ENCODE results near the gene PLEKHO1. TPM values are rescaled to one million over a fixed set of nuclear protein-coding genes. Genes with fewer than 3 reads are reported as not detected.

Gene PLEKHO1
- total RNA-seq, 5 donors from 2014 or later (not counting 1 experiment from before 2014, with no cell fraction given), result 68.9 to 183 (median 154) TPM

DNA sequence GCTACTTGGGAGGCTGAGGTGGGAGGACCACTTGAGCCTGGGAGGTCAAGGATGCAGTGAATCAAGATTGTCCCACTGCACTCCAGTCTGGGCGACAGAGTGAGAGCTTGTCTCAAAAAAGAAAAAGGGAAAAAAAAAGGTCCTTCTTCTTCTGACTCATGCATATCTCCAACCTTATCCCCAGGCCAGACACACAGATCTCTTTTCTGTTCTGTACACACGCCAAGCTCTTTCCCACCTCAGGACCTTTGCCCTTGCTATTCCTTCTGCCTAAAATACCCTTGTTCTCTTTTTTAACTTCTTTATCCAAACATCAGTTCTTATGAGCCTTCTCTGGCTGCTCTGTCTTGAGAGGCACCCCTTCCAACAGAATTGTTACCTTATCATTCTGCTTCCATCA is 22.1 kb downstream of the PLEKHO1 start:
- CTCF ChIA-PET, result interaction anchor here (0.6 to 3.2 kb wide), 3 partner anchors 9 to 15 kb away, joined by 3 to 12 read pairs (median 5); no protein-coding TSS in a partner anchor
- no peaks in the 10 kb centered on the region for H3K4me1 Mint-ChIP-seq
- no peaks in the 10 kb centered on the region for H3K9me3 Mint-ChIP-seq
- no peak overlapping the region for H3K27ac ChIP-seq (ENCODE audit: low read length)
- no peaks in the 10 kb centered on the region for H3K9me3 ChIP-seq
- no peak overlapping the region for H3K27ac Mint-ChIP-seq
- no peaks in the 10 kb centered on the region for H3K4me1 ChIP-seq (ENCODE audit: control insufficient read depth in 1 of 2, extremely low read depth in 1 of 2, insufficient read depth in 2 of 2, low read length in 2 of 2)
- H3K27me3 Mint-ChIP-seq, result peaks cover 1 to 4% of the 10 kb centered on the region in 2 donors
- H3K36me3 Mint-ChIP-seq, result no peaks in the 10 kb centered on the region
- H3K4me3 ChIP-seq (ENCODE audit: control insufficient read depth in 1 of 2, extremely low read depth in 1 of 2, low read length in 1 of 2), result no peak overlapping the region
- no peaks in the 10 kb centered on the region for H3K36me3 ChIP-seq (ENCODE audit: control insufficient read depth in 2 of 2, extremely low read depth in 1 of 2, insufficient read depth in 1 of 2, low read length in 1 of 2)
- no peak overlapping the region for H3K4me3 Mint-ChIP-seq
- POLR2A ChIA-PET, result no interaction called here
- H3K27me3 ChIP-seq (replicated peaks in 1 of 2; ENCODE audit: control insufficient read depth in 2 of 2, extremely low read depth in 1 of 2, insufficient read depth in 2 of 2, low read length in 1 of 2), result peaks cover 0 to 3% of the 10 kb centered on the region in 2 experiments
- 83% methylated on average over 1 of the region's 2 CpGs for WGBS (ENCODE audit: insufficient coverage)
- ATAC-seq (replicated peaks in 1 of 4) (no peak), DNase-seq (no peak)

- Mint-ChIP-seq H3K9me3 (no peaks in the 10 kb centered on the region), H3K27me3 (peaks cover 1 to 4% of the 10 kb centered on the region in 2 donors), H3K4me3 (no peak overlapping the region), H3K27ac (no peak overlapping the region), H3K36me3 (no peaks in the 10 kb centered on the region), H3K4me1 (no peaks in the 10 kb centered on the region)
- ChIA-PET CTCF (no interaction called here), POLR2A (no interaction called here)
- H3K27me3 ChIP-seq (replicated peaks in 1 of 2; ENCODE audit: control insufficient read depth in 2 of 2, extremely low read depth in 1 of 2, insufficient read depth in 2 of 2, low read length in 1 of 2), result peaks cover 0 to 3% of the 10 kb centered on the region in 2 experiments
- H3K4me3 ChIP-seq (ENCODE audit: control insufficient read depth in 1 of 2, extremely low read depth in 1 of 2, low read length in 1 of 2), result no peak overlapping the region
- H3K36me3 ChIP-seq (ENCODE audit: control insufficient read depth in 2 of 2, extremely low read depth in 1 of 2, insufficient read depth in 1 of 2, low read length in 1 of 2), result no peaks in the 10 kb centered on the region
- 88% methylated on average over 6 of the region's 7 CpGs for WGBS (ENCODE audit: insufficient coverage)
- DNase-seq (no peak), ATAC-seq (replicated peaks in 1 of 4) (no peak)
- H3K27ac ChIP-seq (ENCODE audit: low read length), result no peak overlapping the region
- H3K4me1 ChIP-seq (ENCODE audit: control insufficient read depth in 1 of 2, extremely low read depth in 1 of 2, insufficient read depth in 2 of 2, low read length in 2 of 2), result no peaks in the 10 kb centered on the region
- no peaks in the 10 kb centered on the region for H3K9me3 ChIP-seq
These were observed 23.4 kb downstream of the PLEKHO1 start for GRCh38 chr1:150173141-150173585.

DNA sequence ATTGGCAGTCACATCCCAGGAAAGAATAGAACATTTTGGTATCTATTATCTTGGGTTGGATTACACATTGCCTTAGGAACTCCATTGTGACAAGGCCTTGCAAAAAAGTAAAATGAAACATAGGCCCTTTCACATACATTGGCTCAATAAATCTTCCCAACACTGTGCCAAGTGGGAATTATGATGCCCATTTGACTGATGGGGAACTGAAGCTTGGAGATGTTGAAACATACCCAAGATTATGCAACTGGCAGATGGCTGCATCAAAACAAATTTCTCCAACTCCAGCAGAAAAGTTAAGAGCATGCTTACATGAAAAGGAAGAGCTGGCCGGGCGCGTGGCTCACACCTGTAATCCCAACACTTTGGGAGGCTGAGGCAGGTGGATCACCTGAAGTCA is 26.9 kb downstream of the PLEKHO1 start:
- ChIA-PET CTCF (interaction anchor here in 1 of 2 donors (0.7 to 1.1 kb wide), 2 partner anchors 10 to 482 kb away, joined by 3 to 4 read pairs; no protein-coding TSS in a partner anchor), POLR2A (interaction anchor here in 1 of 2 donors (0.6 kb wide), 1 partner anchor 243 kb away, joined by 5 read pairs; no protein-coding TSS in a partner anchor)
- H3K27ac ChIP-seq (ENCODE audit: low read length), result no peak overlapping the region
- Mint-ChIP-seq H3K27ac (no peak overlapping the region), H3K36me3 (no peaks in the 10 kb centered on the region), H3K27me3 (peaks cover 1 to 4% of the 10 kb centered on the region in 2 donors), H3K4me1 (no peaks in the 10 kb centered on the region), H3K9me3 (no peaks in the 10 kb centered on the region), H3K4me3 (no peak overlapping the region)
- DNase-seq, result no peak
- no CpG with 5 or more reads among the region's 3 CpGs for WGBS (ENCODE audit: insufficient coverage)
- H3K4me1 ChIP-seq (ENCODE audit: control insufficient read depth in 1 of 2, extremely low read depth in 1 of 2, insufficient read depth in 2 of 2, low read length in 2 of 2), result no peaks in the 10 kb centered on the region
- no peaks in the 10 kb centered on the region for H3K36me3 ChIP-seq (ENCODE audit: control insufficient read depth in 2 of 2, extremely low read depth in 1 of 2, insufficient read depth in 1 of 2, low read length in 1 of 2)
- no peaks in the 10 kb centered on the region for H3K9me3 ChIP-seq
- H3K27me3 ChIP-seq (replicated peaks in 1 of 2; ENCODE audit: control insufficient read depth in 2 of 2, extremely low read depth in 1 of 2, insufficient read depth in 2 of 2, low read length in 1 of 2), result peaks cover 0 to 3% of the 10 kb centered on the region in 2 experiments
- no peak for ATAC-seq (replicated peaks in 1 of 4)
- H3K4me3 ChIP-seq (ENCODE audit: control insufficient read depth in 1 of 2, extremely low read depth in 1 of 2, low read length in 1 of 2), result no peak overlapping the region

GRCh38 chr1:150178548-150178947 is 28.8 kb downstream of the PLEKHO1 start:
- no peak overlapping the region for H3K27ac Mint-ChIP-seq
- Histone ChIP-seq H3K27me3 (replicated peaks in 1 of 2; ENCODE audit: control insufficient read depth in 2 of 2, extremely low read depth in 1 of 2, insufficient read depth in 2 of 2, low read length in 1 of 2) (no peaks in the 10 kb centered on the region), H3K9me3 (no peaks in the 10 kb centered on the region), H3K27ac (ENCODE audit: low read length) (no peak overlapping the region), H3K4me3 (ENCODE audit: control insufficient read depth in 1 of 2, extremely low read depth in 1 of 2, low read length in 1 of 2) (no peak overlapping the region), H3K36me3 (ENCODE audit: control insufficient read depth in 2 of 2, extremely low read depth in 1 of 2, insufficient read depth in 1 of 2, low read length in 1 of 2) (no peaks in the 10 kb centered on the region), H3K4me1 (ENCODE audit: control insufficient read depth in 1 of 2, extremely low read depth in 1 of 2, insufficient read depth in 2 of 2, low read length in 2 of 2) (no peaks in the 10 kb centered on the region)
- CTCF ChIA-PET, result interaction anchor here (0.8 to 1.0 kb wide), 2 partner anchors 8 to 9 kb away, joined by 3 read pairs; no protein-coding TSS in a partner anchor
- no peaks in the 10 kb centered on the region for H3K27me3 Mint-ChIP-seq
- H3K4me3 Mint-ChIP-seq, result no peak overlapping the region
- H3K4me1 Mint-ChIP-seq, result no peaks in the 10 kb centered on the region
- no peak for DNase-seq
- no peaks in the 10 kb centered on the region for H3K9me3 Mint-ChIP-seq
- POLR2A ChIA-PET, result interaction anchor here (0.6 to 1.0 kb wide), 3 partner anchors 10 to 274 kb away, joined by 3 to 16 read pairs (median 9); no protein-coding TSS in a partner anchor
- no peak for ATAC-seq (replicated peaks in 1 of 4)
- H3K36me3 Mint-ChIP-seq, result no peaks in the 10 kb centered on the region

DNA sequence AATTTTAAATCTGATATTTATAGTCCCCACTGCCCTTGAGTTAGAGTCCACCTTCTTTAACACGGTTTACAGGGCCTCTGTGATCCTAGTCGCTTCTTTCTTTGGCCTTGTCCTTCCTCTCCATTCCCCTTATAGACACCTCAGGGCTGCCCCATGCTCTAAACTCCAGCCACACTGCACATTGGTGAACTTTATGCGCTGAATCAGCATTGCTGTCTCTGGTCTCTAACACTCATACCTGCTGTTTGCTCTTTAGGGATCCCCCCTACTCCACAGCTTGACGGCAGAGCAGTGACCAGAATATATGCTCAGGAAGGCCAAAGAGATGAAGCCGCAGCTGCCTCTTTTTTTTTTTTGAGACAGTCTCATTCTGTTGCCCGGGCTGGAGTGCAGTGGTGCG is 30.2 kb downstream of the PLEKHO1 start:
- ChIA-PET POLR2A (no interaction called here), CTCF (no interaction called here)
- ATAC-seq (replicated peaks in 1 of 4) (no peak), DNase-seq (no peak)
- Histone ChIP-seq H3K4me3 (ENCODE audit: control insufficient read depth in 1 of 2, extremely low read depth in 1 of 2, low read length in 1 of 2) (no peak overlapping the region), H3K9me3 (no peaks in the 10 kb centered on the region), H3K27me3 (replicated peaks in 1 of 2; ENCODE audit: control insufficient read depth in 2 of 2, extremely low read depth in 1 of 2, insufficient read depth in 2 of 2, low read length in 1 of 2) (no peaks in the 10 kb centered on the region), H3K36me3 (ENCODE audit: control insufficient read depth in 2 of 2, extremely low read depth in 1 of 2, insufficient read depth in 1 of 2, low read length in 1 of 2) (no peaks in the 10 kb centered on the region), H3K4me1 (ENCODE audit: control insufficient read depth in 1 of 2, extremely low read depth in 1 of 2, insufficient read depth in 2 of 2, low read length in 2 of 2) (no peaks in the 10 kb centered on the region), H3K27ac (ENCODE audit: low read length) (no peak overlapping the region)
- no peaks in the 10 kb centered on the region for H3K36me3 Mint-ChIP-seq
- H3K27ac Mint-ChIP-seq, result no peak overlapping the region
- no peaks in the 10 kb centered on the region for H3K27me3 Mint-ChIP-seq
- no peaks in the 10 kb centered on the region for H3K4me1 Mint-ChIP-seq
- H3K4me3 Mint-ChIP-seq, result no peak overlapping the region
- no peaks in the 10 kb centered on the region for H3K9me3 Mint-ChIP-seq
- WGBS (ENCODE audit: insufficient coverage), result 87% methylated on average over 5 of the region's 7 CpGs

DNA sequence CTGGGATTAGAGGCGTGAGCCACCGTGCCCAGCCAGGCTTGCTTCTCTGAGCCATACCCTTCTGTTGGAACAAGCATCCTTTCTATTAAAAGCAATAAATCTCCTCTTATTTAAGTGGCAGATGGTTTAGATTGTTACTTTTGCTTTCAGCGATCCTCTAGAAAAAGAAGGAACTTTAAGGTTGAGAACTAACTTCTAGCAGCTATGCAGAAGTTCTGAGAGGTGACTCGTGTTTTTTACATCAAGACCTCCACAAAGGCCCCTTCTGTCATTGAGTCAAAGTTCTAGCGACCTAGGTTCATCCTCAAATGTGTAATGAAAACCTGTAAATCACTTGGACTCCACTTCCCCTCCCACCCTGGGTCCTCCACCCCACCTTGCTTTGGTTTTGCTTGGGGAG is 30.8 kb downstream of the PLEKHO1 start:
- Mint-ChIP-seq H3K9me3 (no peaks in the 10 kb centered on the region), H3K4me1 (no peaks in the 10 kb centered on the region), H3K27ac (no peak overlapping the region), H3K27me3 (no peaks in the 10 kb centered on the region), H3K4me3 (no peak overlapping the region), H3K36me3 (no peaks in the 10 kb centered on the region)
- Histone ChIP-seq H3K4me1 (ENCODE audit: control insufficient read depth in 1 of 2, extremely low read depth in 1 of 2, insufficient read depth in 2 of 2, low read length in 2 of 2) (no peaks in the 10 kb centered on the region), H3K4me3 (ENCODE audit: control insufficient read depth in 1 of 2, extremely low read depth in 1 of 2, low read length in 1 of 2) (no peak overlapping the region), H3K27ac (ENCODE audit: low read length) (no peak overlapping the region), H3K36me3 (ENCODE audit: control insufficient read depth in 2 of 2, extremely low read depth in 1 of 2, insufficient read depth in 1 of 2, low read length in 1 of 2) (no peaks in the 10 kb centered on the region), H3K27me3 (replicated peaks in 1 of 2; ENCODE audit: control insufficient read depth in 2 of 2, extremely low read depth in 1 of 2, insufficient read depth in 2 of 2, low read length in 1 of 2) (no peaks in the 10 kb centered on the region), H3K9me3 (no peaks in the 10 kb centered on the region)
- DNase-seq (no peak), ATAC-seq (replicated peaks in 1 of 4) (no peak)
- ChIA-PET POLR2A (no interaction called here), CTCF (interaction anchor here in 1 of 2 donors (0.6 kb wide), 1 partner anchor 135 kb away, joined by 3 read pairs; no protein-coding TSS in a partner anchor)
- WGBS (ENCODE audit: insufficient coverage), result no CpG with 5 or more reads among the region's 5 CpGs

Measured in T-cell (primary cell).